ENCODE measurements around the gene PKD1L1. TPM values are rescaled to one million over a fixed set of nuclear protein-coding genes. Genes with fewer than 3 reads are reported as not detected.

Gene PKD1L1
- total RNA-seq, 1 experiment from 2014 or later: 0.17 TPM

DNA sequence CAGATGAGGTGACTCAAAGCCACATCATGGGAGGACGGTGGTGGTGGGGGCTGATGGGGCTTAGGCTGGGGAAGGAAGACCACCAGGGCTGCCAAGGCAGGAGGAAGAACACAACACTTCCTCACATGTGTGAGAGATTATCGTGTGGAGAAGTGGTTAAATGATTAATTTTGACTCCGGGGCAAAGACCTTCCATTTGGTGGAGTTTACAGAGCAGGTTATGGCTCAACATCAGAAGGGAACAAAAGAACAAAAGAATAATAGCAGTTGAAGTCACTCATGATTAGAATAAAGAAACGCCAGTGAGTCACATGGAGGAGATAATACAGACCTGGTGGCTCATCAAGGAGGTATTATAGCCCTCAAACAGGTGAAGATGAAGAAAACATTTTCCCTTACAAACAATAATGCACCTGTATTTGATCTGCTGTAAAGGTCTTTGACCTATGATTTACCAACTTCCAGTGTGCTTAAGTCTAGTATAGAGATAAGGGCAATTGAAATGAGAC, 170.1 kb downstream of the PKD1L1 start:
- Histone ChIP-seq H3K56ac (ENCODE audit: insufficient read length, low read depth, low read length) (no peak overlapping the region), H3T11ph (ENCODE audit: low read length) (no peak overlapping the region), H3K79me2 (ENCODE audit: insufficient read depth, low read length) (no peaks in the 10 kb centered on the region), H3K4me1 (ENCODE audit: insufficient read depth, low read length) (no peaks in the 10 kb centered on the region), H3K14ac (ENCODE audit: insufficient read depth, low read length) (no peak overlapping the region), H2BK15ac (ENCODE audit: low read depth, low read length) (no peak overlapping the region), H4K20me1 (ENCODE audit: control insufficient read depth, insufficient read depth, insufficient read length) (no peaks in the 10 kb centered on the region), H3K27ac (ENCODE audit: insufficient read length, low read depth, low read length) (no peak overlapping the region), H3K27me3 (ENCODE audit: insufficient read depth, low read length) (no peaks in the 10 kb centered on the region), H3K4ac (ENCODE audit: low read depth, low read length) (no peak overlapping the region), H3K4me2 (ENCODE audit: insufficient read depth, insufficient read length, low read length) (no peak overlapping the region), H2BK120ac (ENCODE audit: low read depth, low read length, poor library complexity, severe bottlenecking) (no peak overlapping the region), H2BK20ac (ENCODE audit: low read depth, low read length, poor library complexity, severe bottlenecking) (no peak overlapping the region), H3K23me2 (ENCODE audit: insufficient read length, low read depth, low read length, poor library complexity, severe bottlenecking) (no peaks in the 10 kb centered on the region), H3K9ac (ENCODE audit: extremely low read depth, insufficient read length, low read length) (no peak overlapping the region), H4K91ac (ENCODE audit: insufficient read length, low read depth, low read length) (no peak overlapping the region), H2BK5ac (ENCODE audit: insufficient read length, low read length) (no peak overlapping the region), H2BK12ac (ENCODE audit: insufficient read length, low read depth, low read length) (no peak overlapping the region), H4K5ac (ENCODE audit: insufficient read length, low read depth, low read length) (no peak overlapping the region), H2AK5ac (ENCODE audit: insufficient read length, low read length) (no peak overlapping the region), H3K18ac (ENCODE audit: insufficient read length, low read depth, low read length) (no peak overlapping the region), H4K8ac (replicated peaks; ENCODE audit: insufficient read length, low read depth, low read length) (no peak overlapping the region), H3K79me1 (ENCODE audit: insufficient read depth, low read depth, low read length, poor library complexity, severe bottlenecking) (no peaks in the 10 kb centered on the region), H3K23ac (ENCODE audit: insufficient read length, low read depth, low read length) (no peak overlapping the region), H3K9me3 (ENCODE audit: control insufficient read depth, low read depth, low read length) (no peaks in the 10 kb centered on the region), H2AFZ (ENCODE audit: low read length) (no peak overlapping the region)
- TF ChIP-seq, protein P1, sequence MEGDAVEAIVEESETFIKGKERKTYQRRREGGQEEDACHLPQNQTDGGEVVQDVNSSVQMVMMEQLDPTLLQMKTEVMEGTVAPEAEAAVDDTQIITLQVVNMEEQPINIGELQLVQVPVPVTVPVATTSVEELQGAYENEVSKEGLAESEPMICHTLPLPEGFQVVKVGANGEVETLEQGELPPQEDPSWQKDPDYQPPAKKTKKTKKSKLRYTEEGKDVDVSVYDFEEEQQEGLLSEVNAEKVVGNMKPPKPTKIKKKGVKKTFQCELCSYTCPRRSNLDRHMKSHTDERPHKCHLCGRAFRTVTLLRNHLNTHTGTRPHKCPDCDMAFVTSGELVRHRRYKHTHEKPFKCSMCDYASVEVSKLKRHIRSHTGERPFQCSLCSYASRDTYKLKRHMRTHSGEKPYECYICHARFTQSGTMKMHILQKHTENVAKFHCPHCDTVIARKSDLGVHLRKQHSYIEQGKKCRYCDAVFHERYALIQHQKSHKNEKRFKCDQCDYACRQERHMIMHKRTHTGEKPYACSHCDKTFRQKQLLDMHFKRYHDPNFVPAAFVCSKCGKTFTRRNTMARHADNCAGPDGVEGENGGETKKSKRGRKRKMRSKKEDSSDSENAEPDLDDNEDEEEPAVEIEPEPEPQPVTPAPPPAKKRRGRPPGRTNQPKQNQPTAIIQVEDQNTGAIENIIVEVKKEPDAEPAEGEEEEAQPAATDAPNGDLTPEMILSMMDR (conservative IDR thresholded peaks at IDR 0.05): no peak
- Mint-ChIP-seq H3K4me1 (peaks cover 3 to 5% of the 10 kb centered on the region in 2 experiments), H3K27me3 (ENCODE audit: low read depth) (peaks cover 1% of the 10 kb centered on the region; the same call in 1 of the 2 replicates), H3K4me3 (no peak overlapping the region), H3K27ac (no peak overlapping the region; a peak in 1 of 7 replicates), H3K36me3 (ENCODE audit: insufficient read depth in 1 of 3, low read depth in 3 of 3) (0 out of 7 replicates have a peak, but pooled peaks cover 0 to 3% (median 0%) of the 10 kb centered on the region in 3 experiments), H3K9me3 (peaks cover 8% of the 10 kb centered on the region in 2 experiments; a peak in 4 of 5 replicates)
- DNase-seq: no peak
- no CpG with 5 or more reads among the region's 4 CpGs for WGBS (ENCODE audit: extremely low coverage, insufficient read length, low lambda C conversion rate)
